ENCODE results near the gene LITAF. TPM values are rescaled to one million over a fixed set of nuclear protein-coding genes. Genes with fewer than 3 reads are reported as not detected.
"Not testable (repeated sequence)": the region's sequence is repeated elsewhere in the genome, so short reads cannot be mapped to it uniquely, and the experiment has no call there.

Gene LITAF
- total RNA-seq, 1 donor from 2014 or later = 71.6 TPM

GRCh38 chr16:11593581-11593980 is 6.9 kb upstream of the LITAF start:
- no peaks in the 10 kb centered on the region for H3K27me3 ChIP-seq (ENCODE audit: control insufficient read depth, insufficient read depth, low read length)
- no peak for DNase-seq (ENCODE audit: low read depth)

GRCh38 chr16:11593076-11593475 is 6.4 kb upstream of the LITAF start:
- not testable (repeated sequence) for DNase-seq (ENCODE audit: low read depth); H3K27me3 ChIP-seq (ENCODE audit: control insufficient read depth, insufficient read depth, low read length); H3K4me3 ChIP-seq (ENCODE audit: low read depth, low read length); FAIRE-seq; H3K36me3 ChIP-seq (ENCODE audit: control insufficient read depth, insufficient read depth, low read length)

More at GRCh38 chr16:11593581-11593980, 6.9 kb upstream of the LITAF start:
- Histone ChIP-seq H3K4me3 (ENCODE audit: low read depth, low read length) (no peak overlapping the region), H3K36me3 (ENCODE audit: control insufficient read depth, insufficient read depth, low read length) (no peaks in the 10 kb centered on the region)
- no peak for FAIRE-seq
- no peak for TF ChIP-seq CTCF (IDR thresholded peaks at IDR 0.05; ENCODE audit: insufficient read depth, low read length, severe bottlenecking)

- FAIRE-seq; H3K4me3 ChIP-seq (ENCODE audit: low read depth, low read length); H3K36me3 ChIP-seq (ENCODE audit: control insufficient read depth, insufficient read depth, low read length); DNase-seq (ENCODE audit: low read depth); H3K27me3 ChIP-seq (ENCODE audit: control insufficient read depth, insufficient read depth, low read length): not testable (repeated sequence)
Observed at GRCh38 chr16:11591630-11592029, 4.9 kb upstream of the LITAF start.

- H3K27me3 ChIP-seq (ENCODE audit: control insufficient read depth, insufficient read depth, low read length) = no peaks in the 10 kb centered on the region
- FAIRE-seq (no peak), DNase-seq (ENCODE audit: low read depth) (no peak)
- no peak overlapping the region for H3K4me3 ChIP-seq (ENCODE audit: low read depth, low read length)
- H3K36me3 ChIP-seq (ENCODE audit: control insufficient read depth, insufficient read depth, low read length) = no peaks in the 10 kb centered on the region
- no peak for TF ChIP-seq CTCF (IDR thresholded peaks at IDR 0.05; ENCODE audit: insufficient read depth, low read length, severe bottlenecking)
Observed at GRCh38 chr16:11589198-11589550, 2.5 kb upstream of the LITAF start.

- no peak for FAIRE-seq
Observed at GRCh38 chr16:11588321-11589197, 1.8 kb upstream of the LITAF start.

GRCh38 chr16:11587643-11588247 is 1.0 kb upstream of the LITAF start:
- Histone ChIP-seq H3K36me3 (ENCODE audit: control insufficient read depth, insufficient read depth, low read length) (peaks cover 2% of the 10 kb centered on the region), H3K27me3 (ENCODE audit: control insufficient read depth, insufficient read depth, low read length) (no peaks in the 10 kb centered on the region), H3K4me3 (ENCODE audit: low read depth, low read length) (peak overlapping the region; percentile 81)
- FAIRE-seq (no peak), DNase-seq (ENCODE audit: low read depth) (no peak)
- TF ChIP-seq CTCF (IDR thresholded peaks at IDR 0.05; ENCODE audit: insufficient read depth, low read length, severe bottlenecking) = no peak

More at GRCh38 chr16:11588321-11589197, 1.8 kb upstream of the LITAF start:
- no peaks in the 10 kb centered on the region for H3K36me3 ChIP-seq (ENCODE audit: control insufficient read depth, insufficient read depth, low read length)
- H3K27me3 ChIP-seq (ENCODE audit: control insufficient read depth, insufficient read depth, low read length) = no peaks in the 10 kb centered on the region
- no peak for TF ChIP-seq CTCF (IDR thresholded peaks at IDR 0.05; ENCODE audit: insufficient read depth, low read length, severe bottlenecking)
- no peak for DNase-seq (ENCODE audit: low read depth)
- H3K4me3 ChIP-seq (ENCODE audit: low read depth, low read length) = no peak overlapping the region

Data from bronchial epithelial cell (primary cell).